ENCODE data around the gene MAB21L3. TPM values are rescaled to one million over a fixed set of nuclear protein-coding genes. Genes with fewer than 3 reads are reported as not detected.

MAB21L3 gene
- total RNA-seq, 1 donor from 2014 or later: 1.2 TPM

DNA sequence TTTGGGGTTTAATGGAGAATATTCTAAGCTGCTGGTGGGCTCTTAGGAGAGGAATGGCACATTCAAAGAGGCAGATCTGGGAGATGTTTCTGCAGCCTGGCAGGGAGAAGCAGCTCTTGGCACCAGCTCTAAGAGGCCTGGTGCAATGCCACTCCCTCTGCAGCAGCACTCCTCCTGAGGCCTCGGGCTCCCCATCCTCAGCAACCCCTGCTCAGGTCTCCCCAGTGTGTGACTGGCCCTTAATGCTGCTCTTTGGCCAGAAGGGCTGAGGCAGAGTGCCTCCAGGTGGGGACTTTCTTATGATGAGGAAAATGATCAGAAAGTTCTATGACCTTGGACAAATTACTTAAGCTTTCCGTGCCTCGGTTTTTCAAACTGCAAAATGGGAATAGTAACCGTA lies 55.5 kb downstream of the MAB21L3 start:
- H3K4me1 ChIP-seq: peaks cover 40% of the 10 kb centered on the region
- no peaks in the 10 kb centered on the region for H3K36me3 ChIP-seq
- TF ChIP-seq, protein P1, sequence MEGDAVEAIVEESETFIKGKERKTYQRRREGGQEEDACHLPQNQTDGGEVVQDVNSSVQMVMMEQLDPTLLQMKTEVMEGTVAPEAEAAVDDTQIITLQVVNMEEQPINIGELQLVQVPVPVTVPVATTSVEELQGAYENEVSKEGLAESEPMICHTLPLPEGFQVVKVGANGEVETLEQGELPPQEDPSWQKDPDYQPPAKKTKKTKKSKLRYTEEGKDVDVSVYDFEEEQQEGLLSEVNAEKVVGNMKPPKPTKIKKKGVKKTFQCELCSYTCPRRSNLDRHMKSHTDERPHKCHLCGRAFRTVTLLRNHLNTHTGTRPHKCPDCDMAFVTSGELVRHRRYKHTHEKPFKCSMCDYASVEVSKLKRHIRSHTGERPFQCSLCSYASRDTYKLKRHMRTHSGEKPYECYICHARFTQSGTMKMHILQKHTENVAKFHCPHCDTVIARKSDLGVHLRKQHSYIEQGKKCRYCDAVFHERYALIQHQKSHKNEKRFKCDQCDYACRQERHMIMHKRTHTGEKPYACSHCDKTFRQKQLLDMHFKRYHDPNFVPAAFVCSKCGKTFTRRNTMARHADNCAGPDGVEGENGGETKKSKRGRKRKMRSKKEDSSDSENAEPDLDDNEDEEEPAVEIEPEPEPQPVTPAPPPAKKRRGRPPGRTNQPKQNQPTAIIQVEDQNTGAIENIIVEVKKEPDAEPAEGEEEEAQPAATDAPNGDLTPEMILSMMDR (IDR thresholded peaks at IDR 0.05): no peak
- H3K27me3 ChIP-seq (ENCODE audit: low read depth): no peaks in the 10 kb centered on the region
- H3K27ac ChIP-seq: no peak overlapping the region
- ATAC-seq (no peak), DNase-seq (no peak)
- no peak overlapping the region for H3K4me3 ChIP-seq
- no peaks in the 10 kb centered on the region for H3K9me3 ChIP-seq
- intact Hi-C loops (cut with DNase I): no loop called here

DNA sequence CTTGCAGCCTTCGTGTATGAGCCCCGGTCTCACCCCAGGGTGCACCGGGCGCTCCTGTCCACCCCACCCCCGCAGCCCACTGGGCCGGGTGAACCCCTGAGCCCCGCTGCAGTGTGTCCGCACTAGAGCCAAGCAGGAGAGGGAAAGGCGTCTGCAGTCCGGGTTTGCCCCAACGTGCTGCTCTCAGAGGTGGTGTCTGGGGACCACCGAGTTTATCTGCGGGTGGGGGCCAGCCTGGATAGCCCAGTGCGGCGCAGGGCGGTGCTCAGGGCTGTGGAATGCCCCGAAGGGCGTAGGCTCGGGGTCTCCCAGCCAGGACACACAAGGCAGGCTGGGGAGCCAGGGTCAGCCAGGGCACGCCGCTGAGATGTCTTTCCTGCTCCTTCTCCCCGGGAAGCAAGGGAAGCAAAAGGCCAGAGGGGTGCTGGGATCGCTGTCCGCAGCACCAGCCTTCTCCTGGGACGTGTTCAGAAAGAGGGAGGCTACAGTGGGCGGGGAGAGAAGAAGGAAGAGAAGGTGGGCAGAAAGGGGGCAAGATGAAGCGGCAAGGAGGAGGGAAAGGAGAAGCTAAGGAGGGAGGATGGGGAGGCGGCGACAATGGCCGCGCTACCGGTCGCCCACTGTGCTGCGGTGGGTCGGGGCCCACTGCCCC lies 56.6 kb downstream of the MAB21L3 start:
- H3K27ac ChIP-seq: peak overlapping the region; percentile 69
- peak overlapping the region; percentile 63 for H3K4me3 ChIP-seq
- H3K4me1 ChIP-seq: peaks cover 40% of the 10 kb centered on the region
- TF ChIP-seq, protein P1 (IDR thresholded peaks at IDR 0.05): no peak
- peak; percentile 58 to 61 for ATAC-seq
- no peak for DNase-seq
- intact Hi-C loops (cut with DNase I): no loop called here
- H3K36me3 ChIP-seq: no peaks in the 10 kb centered on the region
- no peaks in the 10 kb centered on the region for H3K27me3 ChIP-seq (ENCODE audit: low read depth)
- no peaks in the 10 kb centered on the region for H3K9me3 ChIP-seq

DNA sequence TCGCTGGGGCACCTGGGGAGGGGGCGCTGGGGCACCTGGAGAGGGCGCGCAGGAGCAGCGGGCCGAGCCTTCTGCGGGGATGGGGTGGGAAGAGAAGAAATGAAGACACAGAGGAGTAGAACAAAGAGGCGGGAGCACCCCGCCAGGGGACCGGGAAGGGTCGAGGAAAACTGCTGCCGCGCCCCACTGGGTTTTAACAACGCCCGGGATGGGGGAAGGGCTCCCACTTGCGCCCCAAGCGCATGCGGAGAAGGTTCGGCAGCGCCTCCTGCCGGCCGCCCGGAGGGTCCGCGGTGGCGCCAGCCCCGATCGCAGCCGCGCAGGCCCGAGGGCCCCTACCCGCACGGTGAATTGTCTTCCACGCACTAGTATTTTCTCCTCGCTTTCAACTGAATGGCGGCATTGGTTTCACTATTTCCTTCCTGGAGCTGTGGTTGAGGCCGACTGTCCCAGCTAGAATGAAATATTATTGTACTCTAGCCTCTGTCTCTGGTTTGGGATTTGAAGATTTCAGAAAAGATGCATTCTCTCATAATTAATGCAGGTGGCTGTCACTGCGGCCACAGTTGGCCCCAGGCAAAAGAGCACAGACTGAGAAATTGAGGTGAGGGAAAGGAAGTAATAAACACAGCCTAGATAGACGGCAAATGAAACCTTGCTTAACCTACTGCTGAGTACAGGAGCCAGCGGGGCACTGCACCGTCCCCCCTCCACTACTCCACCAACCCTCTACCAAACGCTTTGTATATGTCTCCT lies 57.3 kb downstream of the MAB21L3 start:
- Histone ChIP-seq H3K27me3 (ENCODE audit: low read depth) (no peaks in the 10 kb centered on the region), H3K27ac (peak overlapping the region; percentile 69), H3K36me3 (no peaks in the 10 kb centered on the region), H3K4me1 (peaks cover 40% of the 10 kb centered on the region), H3K9me3 (no peaks in the 10 kb centered on the region), H3K4me3 (peak overlapping the region; percentile 63)
- DNase-seq: peak; percentile 91
- ATAC-seq: peak; percentile 95 to 97
- intact Hi-C loops (cut with DNase I): no loop called here
- TF ChIP-seq, protein P1 (IDR thresholded peaks at IDR 0.05): peak; percentile 98

DNA sequence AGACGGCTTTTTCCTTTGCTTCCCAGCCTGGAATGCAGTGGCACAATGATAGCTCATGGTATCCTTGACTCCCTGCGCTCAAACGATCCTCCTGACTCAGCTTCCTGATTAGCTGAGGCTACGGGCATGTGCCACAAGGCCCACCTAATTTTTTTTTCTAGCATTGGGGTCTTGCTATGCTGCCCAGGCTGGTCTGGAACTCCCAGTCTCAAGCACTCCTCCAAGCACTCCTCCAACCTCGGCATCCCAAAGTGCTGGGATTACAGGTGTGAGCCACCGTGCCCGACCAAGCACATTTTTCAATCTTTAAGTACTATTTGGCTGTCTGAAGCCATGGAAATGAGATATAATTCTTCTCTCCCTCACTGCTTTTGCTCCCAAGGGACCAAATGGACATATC lies 58.7 kb downstream of the MAB21L3 start:
- ATAC-seq (no peak), DNase-seq (no peak)
- TF ChIP-seq, protein P1 (IDR thresholded peaks at IDR 0.05): no peak
- no peak overlapping the region for H3K4me3 ChIP-seq
- no peaks in the 10 kb centered on the region for H3K9me3 ChIP-seq
- no peak overlapping the region for H3K27ac ChIP-seq
- H3K27me3 ChIP-seq (ENCODE audit: low read depth): no peaks in the 10 kb centered on the region
- intact Hi-C loops (cut with DNase I): no loop called here
- H3K36me3 ChIP-seq: no peaks in the 10 kb centered on the region
- H3K4me1 ChIP-seq: peaks cover 29% of the 10 kb centered on the region

DNA sequence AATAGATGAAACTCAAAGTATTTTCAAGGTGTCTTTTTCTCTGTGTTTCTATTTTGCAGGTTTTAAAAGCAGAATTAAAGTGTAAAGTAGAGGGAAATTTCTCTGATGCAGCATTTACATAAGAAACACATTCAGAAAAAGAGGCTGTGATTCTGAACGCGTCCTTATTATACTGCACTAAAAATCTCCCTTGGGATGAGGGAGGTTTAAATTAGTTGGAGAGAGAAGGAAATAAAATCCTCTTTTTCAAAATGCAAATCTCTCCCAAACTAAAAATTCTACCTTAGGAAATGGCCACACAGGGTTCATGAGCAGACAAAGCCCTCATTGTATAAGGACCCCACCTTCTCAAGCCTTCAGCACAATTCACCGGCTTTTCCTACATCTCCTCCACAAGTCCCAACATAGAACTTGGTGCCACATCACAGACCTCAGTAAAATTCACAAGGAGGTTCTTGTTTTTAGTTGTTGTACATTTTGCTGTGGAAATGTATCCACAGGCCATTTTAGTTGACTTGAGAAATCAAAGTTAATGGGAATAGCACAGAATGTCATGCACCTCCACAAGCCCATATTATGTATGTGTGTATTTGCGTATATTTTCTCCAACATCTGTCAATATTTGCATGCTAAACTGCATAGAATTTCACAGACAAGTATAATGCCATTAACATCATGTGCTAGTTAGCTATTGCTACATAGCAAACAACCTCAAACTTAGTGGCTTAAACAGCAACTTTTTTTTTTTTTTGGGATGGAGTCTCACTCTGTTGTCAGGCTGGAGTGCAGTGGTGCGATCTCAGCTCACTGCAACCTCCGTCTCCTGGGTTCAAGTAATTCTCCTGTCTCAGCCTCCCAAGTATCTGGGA lies 59.8 kb downstream of the MAB21L3 start:
- Histone ChIP-seq H3K27me3 (ENCODE audit: low read depth) (no peaks in the 10 kb centered on the region), H3K36me3 (no peaks in the 10 kb centered on the region), H3K27ac (no peak overlapping the region), H3K4me1 (peaks cover 19% of the 10 kb centered on the region), H3K4me3 (no peak overlapping the region), H3K9me3 (no peaks in the 10 kb centered on the region)
- DNase-seq (no peak), ATAC-seq (no peak)
- TF ChIP-seq, protein P1 (IDR thresholded peaks at IDR 0.05): no peak
- intact Hi-C loops (cut with DNase I): no loop called here

Measured in lower lobe of right lung (tissue), 2 donors.